GM18526 (cell line): Measurements from ENCODE around the gene SLX9.

ENCODE experiments used
- POLR2A ChIP-seq: IDR thresholded peaks from 3 replicates; pipeline ENCODE4 v1.6.1; 2011; ENCODE audit not compliant: insufficient read length; ENCODE audit errors: extremely low read depth

The SLX9 gene

DNA sequence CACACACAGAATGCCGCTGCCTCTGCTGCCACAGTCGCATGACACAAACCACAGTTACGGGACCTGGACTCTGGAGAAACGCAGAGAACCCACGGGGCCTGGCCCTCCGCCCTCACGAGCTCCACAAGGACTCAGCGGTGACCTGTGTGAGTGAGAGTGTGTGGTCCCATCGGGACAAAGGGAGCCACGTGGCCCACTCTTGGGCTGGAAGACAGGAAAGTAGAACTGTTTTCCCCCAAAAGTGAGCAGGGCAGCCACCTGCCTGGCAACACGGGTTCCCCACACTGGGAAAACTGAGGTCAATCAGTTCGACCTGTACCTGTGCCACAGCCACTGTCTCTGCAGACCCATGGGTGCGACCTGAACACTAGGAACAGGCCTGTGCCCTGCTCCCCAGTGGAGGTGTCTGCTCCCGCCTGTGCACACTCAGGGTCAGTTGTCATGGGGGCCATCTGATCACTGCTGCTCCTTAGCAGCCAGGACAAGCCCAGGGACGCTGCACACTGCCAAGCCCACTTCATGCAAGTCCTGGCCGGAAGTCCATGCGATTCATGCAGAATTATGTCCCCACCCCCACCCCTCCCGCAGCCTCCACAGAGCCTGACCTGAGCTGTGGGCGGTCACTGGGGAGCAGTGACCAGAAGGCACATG lies 80.2 kb downstream of the SLX9 start:
- TF ChIP-seq POLR2A, result no peak

DNA sequence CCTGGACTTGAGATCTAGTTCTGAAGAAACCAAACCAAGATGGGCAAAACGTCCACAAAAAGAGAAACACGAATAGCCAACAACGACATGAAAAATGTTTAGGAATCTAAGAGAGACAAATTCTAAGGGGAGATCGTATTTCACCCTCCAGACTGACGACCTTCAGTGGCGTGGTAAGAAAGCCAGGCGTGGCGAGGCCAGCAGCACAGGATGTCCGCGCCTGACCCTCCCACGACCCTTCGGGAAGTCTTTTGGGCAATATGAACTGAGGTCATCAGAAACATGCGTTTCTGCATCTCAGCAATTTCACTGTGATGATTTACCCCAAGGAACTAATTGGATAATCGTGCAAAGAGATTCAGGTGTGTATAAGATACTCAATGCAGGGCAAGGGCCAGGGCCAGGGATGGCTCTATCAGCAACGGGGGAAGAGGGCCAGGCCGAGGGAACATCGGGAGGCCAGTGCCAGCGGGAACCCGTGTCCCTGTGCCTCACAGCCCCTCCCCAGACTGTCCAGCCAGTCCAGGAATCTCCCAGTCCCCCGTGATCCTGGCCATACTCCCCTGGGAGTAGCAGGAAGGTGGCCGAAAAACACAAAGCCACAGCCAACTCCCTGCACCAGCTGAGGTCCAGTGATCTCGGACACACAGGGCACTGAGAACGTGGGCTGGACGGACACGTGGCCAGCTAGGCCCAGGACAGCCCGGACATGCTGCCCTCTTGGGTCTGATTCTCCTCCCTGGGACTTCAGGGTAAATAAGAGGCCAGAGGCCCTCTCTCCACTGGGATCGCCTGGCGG lies 81.0 kb downstream of the SLX9 start:
- TF ChIP-seq POLR2A, result no peak

DNA sequence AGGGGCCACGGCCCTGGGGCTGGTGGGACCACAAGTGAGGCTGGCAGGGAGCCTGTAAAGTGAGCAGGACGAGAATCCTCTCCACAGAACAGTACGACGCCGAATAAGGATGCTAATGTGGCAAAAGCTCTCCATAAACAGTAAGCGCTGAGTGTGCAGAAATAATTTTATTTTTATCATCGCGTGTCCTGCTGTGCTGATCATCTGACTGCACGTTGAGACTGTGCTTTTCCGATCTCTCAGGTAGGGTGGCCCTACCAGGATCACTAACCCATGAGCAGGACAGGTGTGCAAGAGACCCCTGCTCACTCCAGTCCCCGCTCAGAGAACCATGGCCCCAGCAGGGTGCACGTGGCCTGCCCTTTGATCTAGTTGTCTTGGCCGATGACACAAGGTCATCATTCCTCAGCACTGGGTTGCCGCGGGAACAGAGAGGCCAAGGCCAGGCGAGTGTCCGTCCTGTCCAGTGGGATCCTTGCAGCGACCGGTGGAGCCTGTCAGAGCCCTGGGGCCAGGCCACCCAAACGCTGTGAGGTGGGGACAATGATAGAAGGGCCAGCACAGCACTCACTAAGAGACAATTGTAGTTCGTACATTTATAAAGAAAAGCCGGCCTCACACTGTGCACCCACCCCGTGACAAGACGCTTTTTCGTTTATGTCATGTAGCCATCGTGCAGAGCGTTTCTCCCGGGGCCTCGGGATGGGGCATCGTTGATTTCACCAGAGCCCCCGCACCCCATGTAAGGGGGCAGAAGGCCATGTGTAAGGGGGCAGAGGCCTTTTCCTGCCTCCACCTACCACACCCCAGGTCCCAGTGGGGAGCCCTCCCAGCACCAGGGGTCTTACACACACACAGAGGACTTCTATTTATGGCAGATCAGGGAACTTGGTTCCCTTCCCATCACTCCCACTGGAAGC lies 81.9 kb downstream of the SLX9 start:
- no peak for TF ChIP-seq POLR2A

DNA sequence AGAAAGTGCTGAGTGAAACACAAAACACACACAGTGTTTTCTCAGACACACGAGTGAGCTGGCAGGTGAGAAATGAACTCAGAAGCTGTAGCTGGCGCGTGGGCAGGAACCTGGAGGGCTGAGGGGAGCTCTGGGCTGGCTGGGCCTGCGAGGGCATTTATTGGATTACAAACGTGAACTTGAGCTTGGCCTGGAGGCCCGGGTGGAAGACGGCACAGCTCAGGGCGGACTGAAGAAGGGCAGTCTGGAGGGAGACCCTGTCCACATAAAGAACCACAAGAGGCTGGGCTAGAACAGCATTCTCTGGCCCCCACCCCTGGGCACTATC lies 82.5 kb downstream of the SLX9 start:
- TF ChIP-seq POLR2A, result no peak

DNA sequence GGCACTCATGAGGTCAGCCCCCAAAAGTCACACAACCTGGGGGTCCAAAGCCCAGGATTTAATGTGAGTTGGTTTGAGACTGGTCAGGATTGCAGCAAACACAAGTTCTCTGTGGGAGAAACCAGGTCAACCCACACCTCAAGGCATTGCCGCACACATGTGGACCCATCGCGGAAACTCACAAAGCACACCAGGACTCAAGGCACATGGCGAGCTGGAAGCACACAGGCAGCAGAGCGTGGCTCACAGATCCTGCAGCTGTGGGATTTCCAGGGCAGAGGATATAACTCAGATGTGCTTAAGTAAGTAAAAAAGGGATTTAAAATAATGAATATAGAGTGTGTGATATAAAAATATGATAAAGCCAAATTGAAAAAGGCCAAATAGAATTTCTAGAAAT lies 82.9 kb downstream of the SLX9 start:
- TF ChIP-seq POLR2A, result no peak

DNA sequence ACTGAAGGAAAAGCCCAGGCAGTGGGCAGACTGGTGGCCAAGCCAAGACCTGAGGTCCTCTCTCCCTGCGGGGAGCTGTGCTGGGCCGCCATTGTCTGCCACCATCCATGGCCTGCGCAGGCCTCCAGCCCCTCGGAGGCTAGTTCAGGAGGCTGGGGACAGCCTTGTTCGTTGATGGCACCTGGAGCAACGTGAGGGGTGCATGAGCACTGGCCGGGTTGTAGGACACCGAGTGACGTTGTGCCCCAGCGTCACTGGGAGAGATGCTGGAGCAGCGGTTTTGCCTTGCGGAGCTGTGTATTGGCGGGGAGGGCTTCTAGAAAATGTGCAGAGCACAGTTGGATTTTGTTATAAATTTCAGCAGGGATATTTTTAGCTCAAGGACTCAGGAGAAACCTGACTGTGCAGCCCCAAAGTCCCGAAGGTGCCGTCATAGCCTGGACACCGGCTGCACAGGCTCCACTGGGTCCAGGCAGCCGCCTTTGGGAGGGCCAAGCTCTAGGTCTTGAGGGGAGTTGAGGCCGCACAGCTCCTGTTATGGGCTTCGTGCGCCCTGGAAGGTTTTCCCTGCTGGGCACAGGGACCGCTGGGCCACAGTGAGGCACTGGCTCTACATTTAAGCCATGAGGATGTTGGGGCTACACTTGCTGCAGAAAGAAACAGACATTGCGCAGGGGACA lies 86.4 kb downstream of the SLX9 start:
- TF ChIP-seq POLR2A, result no peak
